SU-DHL-6 (cell line): ENCODE data around the gene PTGR3.

Experiments used
- H2AFZ ChIP-seq: fragments of 200-600 bp; sonication (generic); 2 replicates; pipeline ENCODE4 v1.6.1; 2014; ENCODE audit warnings: low read depth, mild to moderate bottlenecking, moderate library complexity, mixed read lengths, antibody characterized with exemption, low read length; ENCODE audit not compliant: severe bottlenecking
- H3F3A ChIP-seq: fragments of 200-600 bp; shearing (Covaris generic); 2 replicates; pipeline ENCODE4 v1.6.0; 2016; ENCODE audit warnings: antibody characterized with exemption, mild to moderate bottlenecking; ENCODE audit not compliant: insufficient read depth
- H3K27ac ChIP-seq: fragments of 200-600 bp; sonication (generic); 2 replicates; pipeline ENCODE4 v1.5.1; 2016; ENCODE audit warnings: low read depth, mild to moderate bottlenecking, low read length, moderate library complexity, mixed read lengths
- H3K27me3 ChIP-seq: fragments of 200-600 bp; sonication (generic), shearing (Covaris generic); 2 replicates; pipeline ENCODE4 v1.6.0; 2014; ENCODE audit warnings: mild to moderate bottlenecking, low read length
- H3K36me3 ChIP-seq: fragments of 200-600 bp; sonication (generic); 2 replicates; pipeline ENCODE4 v1.6.1; 2014; ENCODE audit warnings: mild to moderate bottlenecking, low read length, mixed read lengths
- H3K4me2 ChIP-seq: fragments of 300-600, 200-600 bp; shearing (Covaris generic), sonication (generic); 2 replicates; pipeline ENCODE4 v1.6.0; 2014; ENCODE audit warnings: low read length, low read depth, mild to moderate bottlenecking; ENCODE audit not compliant: poor library complexity, severe bottlenecking
- H3K4me3 ChIP-seq: fragments of 200-600 bp; sonication (generic); 2 replicates; pipeline ENCODE4 v1.5.1; 2014; ENCODE audit warnings: antibody characterized with exemption, low read length, mild to moderate bottlenecking, mixed read lengths; ENCODE audit not compliant: insufficient read depth, poor library complexity, severe bottlenecking
- H3K79me2 ChIP-seq: fragments of 200-600 bp; sonication (generic); 2 replicates; pipeline ENCODE4 v1.6.1; 2014; ENCODE audit warnings: mild to moderate bottlenecking, low read length, moderate library complexity; ENCODE audit not compliant: insufficient read depth
- H3K9ac ChIP-seq: fragments of 200-600 bp; sonication (generic); 2 replicates; pipeline ENCODE4 v1.7.0; 2014; ENCODE audit warnings: mild to moderate bottlenecking, low read length
- H3K9me2 ChIP-seq: fragments of 200-600 bp; sonication (generic); replicated peaks from 2 replicates; pipeline ENCODE4 v1.6.1; 2014; ENCODE audit warnings: low read length; ENCODE audit not compliant: insufficient read depth
- H3K9me3 ChIP-seq: fragments of 200-600 bp; sonication (generic); 2 replicates; pipeline ENCODE4 v1.6.1; 2014; ENCODE audit warnings: low read length, mixed read lengths; ENCODE audit not compliant: insufficient read depth
- H4K20me1 ChIP-seq: fragments of 200-600 bp; sonication (generic); 2 replicates; pipeline ENCODE4 v1.6.1; 2014; ENCODE audit warnings: low read depth, mild to moderate bottlenecking, antibody characterized with exemption, low read length, moderate library complexity, mixed read lengths
- CTCF ChIP-seq: fragments of 200-600 bp; sonication (generic); IDR thresholded peaks from one replicate; pipeline ENCODE4 v1.5.1; 2017; ENCODE audit warnings: antibody characterized with exemption, mild to moderate bottlenecking, low read length, moderate library complexity; ENCODE audit not compliant: insufficient read depth, poor library complexity, severe bottlenecking
- EZH2phosphoT487 ChIP-seq: fragments of 200-600 bp; sonication (generic), shearing (Covaris generic); conservative IDR thresholded peaks from 2 replicates; pipeline ENCODE4 v1.6.1; 2018; ENCODE audit warnings: mild to moderate bottlenecking, antibody characterized with exemption, low read length, moderate library complexity, mixed read lengths

Gene PTGR3

GRCh38 chr18:75228967-75229366, 20.0 kb upstream of the PTGR3 start:
- Histone ChIP-seq H3K36me3 (no peaks in the 10 kb centered on the region), H4K20me1 (peaks cover 12% of the 10 kb centered on the region), H3K9me2 (no peaks in the 10 kb centered on the region), H3K79me2 (no peaks in the 10 kb centered on the region), H3K27me3 (no peaks in the 10 kb centered on the region), H3K4me3 (no peak overlapping the region), H2AFZ (no peak overlapping the region), H3K9me3 (no peaks in the 10 kb centered on the region), H3F3A (no peaks in the 10 kb centered on the region), H3K9ac (no peak overlapping the region), H3K4me2 (no peak overlapping the region), H3K27ac (no peak overlapping the region)
- TF ChIP-seq CTCF, result no peak
- no peak for TF ChIP-seq EZH2phosphoT487

DNA sequence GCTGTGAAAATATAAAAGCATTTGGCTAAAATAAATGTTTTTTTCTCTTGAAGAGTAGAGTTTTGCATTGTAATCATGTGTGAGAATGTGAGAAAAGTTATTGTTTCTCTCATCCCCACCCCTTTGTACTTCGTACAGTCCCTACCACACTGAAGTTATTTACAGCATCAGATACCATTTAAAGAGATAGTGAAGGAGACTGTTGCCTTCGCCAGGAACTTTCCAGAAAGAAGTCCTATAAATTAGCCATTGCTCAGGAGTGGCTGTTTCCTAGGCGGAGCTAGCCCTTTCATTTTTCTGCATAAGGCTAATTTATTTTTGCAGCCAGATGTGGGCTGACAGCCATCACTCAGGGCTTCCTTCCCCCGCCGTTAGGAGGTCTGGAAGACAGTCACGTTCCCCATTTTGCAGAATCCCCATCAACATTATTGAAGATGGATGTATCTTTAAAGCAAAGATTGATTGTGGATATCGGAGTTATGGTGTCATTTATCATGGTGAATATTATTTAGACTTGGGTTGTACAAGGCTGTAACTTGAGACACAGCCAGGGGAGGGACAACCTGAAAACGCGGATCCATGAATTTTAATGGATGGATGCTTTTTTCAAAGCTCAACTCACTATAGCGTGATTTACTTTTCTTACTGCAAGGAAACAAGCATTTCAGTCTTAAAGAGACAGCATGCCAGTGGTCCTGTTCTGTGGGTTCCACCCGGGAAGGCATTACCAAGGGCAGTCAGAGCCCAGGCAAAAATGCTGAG, 18.8 kb upstream of the PTGR3 start:
- no peak overlapping the region for H3K27ac ChIP-seq
- no peak overlapping the region for H3K4me3 ChIP-seq
- H2AFZ ChIP-seq, result no peak overlapping the region
- H3K36me3 ChIP-seq, result no peaks in the 10 kb centered on the region
- H3K9ac ChIP-seq, result no peak overlapping the region
- H3K27me3 ChIP-seq, result no peaks in the 10 kb centered on the region
- no peaks in the 10 kb centered on the region for H3F3A ChIP-seq
- TF ChIP-seq CTCF (no peak), EZH2phosphoT487 (no peak)
- H3K9me2 ChIP-seq, result no peaks in the 10 kb centered on the region
- H3K79me2 ChIP-seq, result no peaks in the 10 kb centered on the region
- no peaks in the 10 kb centered on the region for H3K9me3 ChIP-seq
- peaks cover 12% of the 10 kb centered on the region for H4K20me1 ChIP-seq
- H3K4me2 ChIP-seq, result no peak overlapping the region

- Histone ChIP-seq H3K9me2 (no peaks in the 10 kb centered on the region), H4K20me1 (peaks cover 12% of the 10 kb centered on the region), H3K4me2 (no peak overlapping the region), H3F3A (no peaks in the 10 kb centered on the region), H3K9me3 (no peaks in the 10 kb centered on the region), H3K79me2 (no peaks in the 10 kb centered on the region), H3K27me3 (no peaks in the 10 kb centered on the region), H2AFZ (no peak overlapping the region), H3K4me3 (no peak overlapping the region), H3K27ac (no peak overlapping the region), H3K9ac (no peak overlapping the region), H3K36me3 (no peaks in the 10 kb centered on the region)
- TF ChIP-seq CTCF (no peak), EZH2phosphoT487 (no peak)
Measured at GRCh38 chr18:75226956-75227316, 18.0 kb upstream of the PTGR3 start.
